Measurements from ENCODE around the gene DIAPH2.

Gene DIAPH2

DNA sequence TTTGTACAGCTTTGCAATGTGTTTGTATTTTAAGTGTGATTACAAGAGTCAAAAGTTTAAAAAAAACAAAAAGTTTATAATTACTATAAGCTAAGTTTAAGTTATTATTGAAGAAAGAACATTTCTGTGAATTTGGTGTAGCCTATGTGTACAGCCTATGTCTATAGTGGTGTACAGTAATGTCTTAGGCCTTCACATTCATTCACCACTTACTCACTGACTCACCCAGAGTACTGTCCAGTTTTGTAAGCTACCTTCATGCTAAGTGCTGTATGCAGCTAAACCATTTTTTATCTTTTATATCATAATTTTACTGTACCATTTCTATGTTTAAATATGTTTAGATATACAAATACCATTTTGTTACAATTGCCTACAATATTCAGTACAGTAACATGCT, 381.3 kb downstream of the DIAPH2 start:
- no peak for DNase-seq

DNA sequence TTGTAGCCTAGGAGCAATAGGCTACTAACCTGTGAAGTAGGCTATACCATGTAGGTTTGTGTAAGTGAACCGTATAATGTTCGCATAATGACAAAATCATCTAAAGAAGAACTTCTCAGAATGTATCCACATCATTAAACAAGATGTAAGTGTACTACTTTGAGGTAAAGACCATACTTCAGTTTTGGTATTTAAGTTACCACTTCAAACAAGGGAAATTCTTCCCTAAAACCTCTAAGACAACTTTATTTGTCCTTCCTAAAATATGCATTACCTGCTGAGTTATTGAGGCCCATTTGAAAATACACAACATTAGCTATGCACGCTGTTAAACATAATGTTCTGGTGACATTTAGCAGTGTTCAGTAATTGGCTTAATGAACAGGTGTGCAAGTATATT, 381.7 kb downstream of the DIAPH2 start:
- no peak for DNase-seq

DNA sequence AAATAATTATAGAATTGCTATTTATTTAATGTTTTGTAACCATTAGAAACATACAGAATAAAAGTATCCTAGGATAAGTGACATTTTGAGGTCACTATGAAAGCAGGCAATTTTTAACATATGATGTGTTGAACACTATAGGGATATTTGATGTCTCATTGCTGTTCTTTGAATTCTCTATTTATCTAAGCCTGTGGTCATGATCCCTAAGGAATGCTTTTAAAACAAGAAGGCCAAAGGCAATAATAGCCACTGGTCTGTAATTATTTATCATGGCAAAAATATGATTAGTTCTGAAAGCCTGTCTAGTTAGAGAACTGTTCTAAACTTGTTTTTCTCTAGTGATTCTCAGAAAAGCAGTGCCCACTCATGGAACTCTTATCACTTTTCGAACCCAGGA, 385.7 kb downstream of the DIAPH2 start:
- DNase-seq: no peak

DNA sequence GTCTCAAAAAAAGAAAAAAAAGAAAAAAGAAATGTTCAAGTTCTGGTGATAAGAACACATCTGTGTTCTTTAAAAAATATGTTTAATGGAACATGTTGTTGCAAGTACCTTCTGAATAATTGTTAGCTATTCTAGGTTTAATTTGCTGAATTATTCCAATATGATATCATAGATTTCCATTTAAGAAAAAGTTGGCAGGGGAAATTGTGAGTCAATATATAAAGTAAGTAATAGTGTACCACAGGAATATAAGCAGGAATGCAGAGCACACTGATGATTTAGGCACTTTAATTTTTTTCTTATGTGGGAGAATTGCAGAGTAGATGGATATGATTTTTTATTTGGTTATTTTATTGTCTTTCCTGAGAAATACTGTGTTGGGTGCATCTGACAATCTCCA, 389.8 kb downstream of the DIAPH2 start:
- DNase-seq: no peak

DNA sequence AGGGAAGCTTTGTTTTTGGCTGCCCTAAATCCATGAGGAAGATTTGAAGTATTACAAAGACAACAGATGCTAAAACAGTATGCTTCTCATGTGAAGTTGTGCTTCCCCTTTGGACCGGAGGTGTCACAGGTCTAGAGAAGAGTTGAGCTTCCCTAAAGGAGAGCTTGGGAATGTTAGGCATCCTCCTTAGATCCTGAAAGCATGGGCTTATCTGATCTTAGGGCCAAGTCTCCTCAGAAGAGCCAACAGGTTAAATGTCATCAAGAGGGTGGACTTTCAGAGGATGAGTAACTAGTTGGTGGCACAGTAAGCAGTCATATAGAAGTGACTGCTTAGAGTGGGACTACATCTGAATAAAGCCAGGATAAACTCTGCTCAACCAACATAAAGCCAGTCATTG, 404.5 kb downstream of the DIAPH2 start:
- no peak for DNase-seq

DNA sequence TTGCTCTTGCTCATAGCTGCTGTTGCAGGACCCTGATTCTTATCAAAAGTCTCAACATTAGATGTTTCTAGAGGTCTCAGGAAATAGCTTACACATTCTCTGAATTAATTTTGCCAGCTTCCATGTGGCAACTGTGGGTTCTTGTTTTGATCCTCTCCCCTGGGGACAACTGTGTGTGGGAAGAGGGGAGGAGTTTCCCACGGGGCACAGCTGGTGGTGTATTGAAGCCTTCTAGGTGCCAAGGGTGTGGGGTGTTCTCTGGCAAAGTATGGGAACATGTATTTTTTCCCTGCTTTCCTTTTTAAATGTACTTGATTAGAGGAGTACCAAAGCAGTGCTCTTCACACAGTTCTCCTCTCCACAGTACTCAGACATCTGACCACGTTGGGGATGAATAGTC, 411.7 kb downstream of the DIAPH2 start:
- no peak for DNase-seq

DNA sequence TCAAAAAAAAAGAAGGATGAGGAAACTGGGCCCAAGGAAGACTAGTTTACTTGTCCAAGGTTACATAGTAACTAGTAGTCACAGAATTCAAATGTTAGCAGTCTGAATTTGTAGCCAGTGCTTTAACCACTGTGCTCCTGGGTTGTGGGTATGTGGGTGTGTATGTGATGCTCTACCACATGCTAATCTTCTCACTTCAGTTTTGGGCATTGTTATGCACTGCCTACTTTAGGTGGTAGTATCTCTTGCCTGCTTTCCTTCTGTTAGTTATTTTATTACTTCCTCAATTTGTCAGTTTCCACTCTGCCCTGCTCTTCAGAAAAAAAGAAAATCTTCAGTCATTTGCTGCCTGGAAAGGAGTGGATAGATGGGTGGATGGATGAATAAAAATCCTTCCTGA, 418.3 kb downstream of the DIAPH2 start:
- no peak for DNase-seq

DNA sequence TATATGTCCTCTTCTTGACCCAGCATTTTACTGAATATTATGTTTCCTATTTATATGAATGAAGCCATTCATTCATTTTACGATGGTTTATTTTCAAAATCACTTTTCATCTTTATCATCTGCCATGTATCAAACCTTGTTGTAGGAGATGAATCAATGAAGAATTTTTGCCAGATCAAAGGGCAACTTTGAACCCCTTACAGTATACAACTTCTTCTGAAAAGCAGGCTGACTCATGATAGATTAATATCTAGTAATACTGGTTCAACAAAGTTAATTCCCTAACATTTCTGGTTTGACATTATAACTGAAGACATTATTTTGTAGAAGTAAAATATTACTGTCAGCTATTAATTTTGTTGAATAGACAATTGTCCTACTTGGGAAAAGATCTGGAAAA, 425.1 kb downstream of the DIAPH2 start:
- no peak for DNase-seq

DNA sequence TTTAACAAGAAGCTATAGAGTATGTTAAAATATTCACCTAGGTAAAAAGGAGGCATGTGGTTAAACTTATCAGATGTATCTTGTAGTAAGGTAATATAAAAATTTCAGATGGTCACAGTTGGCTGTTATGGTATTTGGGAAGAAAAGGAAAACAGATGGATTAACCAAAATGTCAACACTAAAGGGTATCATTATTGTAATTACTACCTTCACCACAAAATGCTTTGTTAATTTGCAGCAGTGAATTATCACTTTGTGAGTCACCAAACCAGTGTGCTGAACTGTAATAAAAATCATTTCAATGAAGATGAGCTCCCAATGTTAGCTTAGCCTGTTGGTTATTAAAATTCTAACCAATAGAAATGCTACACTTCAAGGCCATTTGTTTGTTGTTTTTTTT, 432.9 kb downstream of the DIAPH2 start:
- DNase-seq: no peak

DNA sequence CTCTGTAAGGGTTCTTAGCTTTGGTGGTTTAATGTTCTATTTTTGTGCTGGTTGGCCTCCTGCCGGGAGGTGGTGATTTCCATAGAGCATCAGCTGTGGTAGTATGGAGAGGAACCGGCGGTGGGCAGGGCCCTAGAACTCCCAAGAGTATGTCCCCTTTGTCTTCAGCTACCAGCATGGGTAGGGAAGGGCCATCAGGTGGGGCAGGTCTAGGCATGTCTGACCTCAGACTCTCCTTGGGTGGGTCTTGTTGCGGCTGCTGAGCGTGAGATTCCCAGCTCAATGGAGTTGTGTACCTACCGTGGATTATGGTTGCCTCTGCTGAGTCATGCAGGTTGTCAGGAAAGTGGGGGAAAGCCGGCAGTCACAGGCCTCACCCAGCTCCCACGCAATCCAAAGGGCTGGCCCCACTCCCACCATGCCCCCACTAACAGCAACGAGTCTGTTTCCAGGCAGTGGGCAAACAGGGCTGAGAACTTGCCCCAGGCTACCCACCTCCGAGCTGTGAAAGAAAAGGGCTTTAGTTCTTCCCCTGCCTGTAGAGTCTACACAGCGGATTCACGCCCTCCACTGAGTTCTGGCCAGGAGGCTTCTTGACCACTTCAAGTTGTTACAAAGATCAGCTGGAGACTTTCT, 434.9 kb downstream of the DIAPH2 start:
- DNase-seq: no peak

DNA sequence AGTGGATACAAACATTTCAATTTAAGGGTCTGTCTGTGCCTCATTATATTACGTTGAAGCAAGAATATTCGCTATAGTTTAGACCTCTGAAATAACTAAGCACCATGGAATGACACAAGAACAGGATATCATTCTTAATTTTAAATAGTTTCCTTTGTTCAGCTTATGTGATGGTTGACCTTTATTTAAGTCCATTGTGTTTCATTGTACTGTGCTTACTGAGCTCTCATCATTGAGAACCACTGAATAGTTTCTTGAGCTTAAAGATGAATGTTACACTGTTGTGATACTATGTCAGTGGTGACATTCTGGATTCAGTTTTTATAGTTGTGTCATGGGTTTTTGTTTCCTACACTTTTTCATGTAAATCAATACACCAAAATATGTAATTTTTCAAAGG, 438.4 kb downstream of the DIAPH2 start:
- DNase-seq: no peak

DNA sequence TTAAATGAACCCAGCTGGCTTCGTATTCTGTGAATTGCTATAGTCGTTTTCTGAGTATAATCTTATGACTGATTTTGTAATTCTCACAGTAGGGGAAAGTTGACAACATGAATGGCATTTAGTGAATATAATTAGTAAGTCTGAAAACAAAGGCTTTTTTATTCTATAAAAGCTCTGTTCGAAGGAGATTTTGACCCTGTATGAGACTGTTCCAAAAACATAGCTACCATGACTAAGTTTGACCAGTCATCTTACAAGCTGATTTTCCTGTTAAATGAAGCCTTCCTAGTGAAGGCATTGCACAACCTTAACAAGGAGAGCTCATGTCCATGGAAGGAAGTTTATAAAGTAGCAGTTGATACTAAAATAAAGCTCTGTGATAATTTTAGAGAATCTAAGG, 441.4 kb downstream of the DIAPH2 start:
- no peak for DNase-seq

DNA sequence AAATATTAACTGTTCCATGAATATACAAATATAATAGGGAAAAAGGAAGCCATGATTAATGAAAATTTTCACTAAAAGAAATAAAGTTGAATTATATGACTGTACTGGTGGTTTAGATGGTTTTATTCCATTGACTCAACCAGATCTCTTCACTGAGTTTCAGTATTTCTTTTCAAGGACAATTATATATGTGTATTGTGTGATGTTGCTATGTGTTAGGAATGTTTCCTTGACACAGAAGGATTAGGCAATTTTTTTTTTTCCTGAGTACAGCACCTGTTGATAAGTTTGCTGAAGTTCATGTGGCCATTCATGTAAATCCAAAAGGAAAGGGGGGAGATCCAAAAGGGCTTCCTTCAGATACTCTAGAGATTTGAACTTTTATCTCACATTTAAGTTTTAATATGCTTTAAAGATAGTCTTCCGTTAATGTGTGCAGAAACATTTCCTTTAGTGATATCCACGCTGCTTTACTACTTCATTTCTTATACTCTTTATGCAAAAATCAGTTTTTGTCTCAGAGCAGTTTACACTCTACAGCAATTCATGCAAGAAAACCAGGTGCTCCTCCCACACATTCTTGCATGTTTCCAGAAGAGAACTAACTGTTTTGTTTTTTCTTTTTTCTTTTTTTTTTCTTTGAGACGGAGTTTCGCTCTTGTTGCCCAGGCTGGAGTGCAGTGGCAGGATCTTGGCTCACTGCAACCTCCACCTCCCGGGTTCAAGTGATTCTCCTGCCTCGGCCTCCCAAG, 448.2 kb downstream of the DIAPH2 start:
- DNase-seq: no peak

DNA sequence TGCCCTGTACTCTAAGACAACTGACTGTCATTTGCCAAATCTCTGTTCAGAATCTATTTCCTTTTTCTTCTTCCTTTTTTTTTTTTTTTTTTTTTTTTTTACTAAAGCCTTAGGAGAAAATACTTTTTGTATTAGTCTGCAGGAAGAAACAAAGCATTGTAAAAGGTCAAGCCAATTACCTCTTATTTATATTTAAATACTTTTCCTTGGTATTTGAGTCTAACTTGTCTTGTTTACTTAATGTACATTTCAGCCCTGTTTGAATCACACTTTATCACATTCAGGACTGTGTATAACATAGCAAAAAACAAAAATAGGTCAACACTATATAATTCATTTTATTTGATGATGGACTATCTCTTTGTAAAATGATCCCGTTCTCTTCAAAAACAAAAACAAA, 461.3 kb downstream of the DIAPH2 start:
- no peak for DNase-seq

DNA sequence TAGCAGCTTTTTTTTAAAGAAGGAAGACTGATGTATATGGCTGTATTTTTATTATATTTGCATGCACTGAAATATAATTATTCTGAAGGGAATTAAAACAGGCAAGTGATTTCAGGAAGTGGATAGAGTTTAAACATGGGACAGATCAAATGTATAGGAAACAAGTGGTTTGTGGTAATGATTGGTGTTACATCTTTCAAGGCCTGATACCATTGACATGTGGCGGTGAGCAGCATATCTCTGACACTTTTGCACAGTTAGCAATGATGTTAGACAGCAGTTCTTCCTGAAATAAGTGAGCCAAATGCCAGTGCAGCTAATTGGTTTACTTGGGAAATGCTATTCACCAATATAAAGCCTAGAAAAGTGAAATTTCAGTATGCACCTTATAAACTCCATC, 471.2 kb downstream of the DIAPH2 start:
- DNase-seq: no peak

DNA sequence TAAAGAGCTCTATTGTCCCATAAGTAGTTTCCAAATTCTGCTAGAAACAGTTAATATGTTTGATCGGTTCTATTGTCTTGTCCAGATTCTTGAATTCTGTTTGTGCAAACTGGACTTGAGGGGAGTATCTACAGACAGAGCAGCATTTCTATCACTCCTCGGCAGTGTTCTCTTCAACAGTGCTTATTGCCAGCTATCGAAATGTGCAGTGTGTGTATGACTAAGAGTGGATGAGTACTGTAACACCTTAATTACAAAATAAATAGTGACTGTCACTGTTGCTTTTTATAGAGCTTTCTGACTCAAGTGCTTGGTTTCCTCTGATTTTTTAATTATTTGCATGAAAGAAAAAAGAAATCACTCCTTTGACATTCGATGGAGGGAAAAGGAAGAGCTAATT, 473.6 kb downstream of the DIAPH2 start:
- no peak for DNase-seq

DNA sequence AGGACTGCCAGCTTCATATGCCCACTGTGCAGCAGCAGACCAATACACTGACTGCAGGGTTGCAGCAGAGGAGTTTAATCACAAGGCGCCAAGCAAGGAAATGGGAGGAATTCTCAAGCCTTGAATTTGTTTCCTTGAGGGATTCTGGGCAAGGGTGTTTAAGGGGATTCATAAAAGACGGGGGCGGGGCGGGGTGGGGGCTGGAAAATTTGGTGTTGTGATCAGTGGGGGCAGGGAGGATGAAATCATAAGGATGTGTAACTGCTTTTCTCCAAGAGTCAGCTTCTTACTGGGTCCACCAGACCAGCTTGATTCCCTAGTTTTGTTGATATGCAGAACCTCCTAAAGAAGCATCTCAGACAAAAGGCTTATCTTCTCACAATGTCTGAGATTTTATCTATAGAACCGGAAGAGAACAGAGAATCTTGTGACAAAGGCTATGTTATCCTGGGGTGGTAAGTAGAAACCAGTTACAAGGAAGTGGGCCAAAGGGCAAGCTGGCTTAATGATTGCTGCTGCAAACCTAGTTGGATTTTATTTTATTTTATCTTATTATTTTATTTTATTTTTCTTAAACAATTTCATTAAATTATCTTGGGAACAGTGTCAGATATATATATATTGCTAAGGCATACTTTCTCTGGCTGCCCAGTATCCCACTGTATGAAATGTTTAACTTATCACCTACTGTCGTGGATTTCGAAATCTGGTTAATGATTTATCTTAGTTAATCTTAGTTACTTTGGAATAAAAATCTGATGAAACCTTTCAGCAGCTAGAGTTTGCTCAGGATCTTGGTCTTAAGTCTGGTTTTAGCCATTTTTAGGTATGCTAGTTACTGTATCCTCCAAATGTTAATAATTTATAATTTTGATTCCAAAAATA, 475.5 kb downstream of the DIAPH2 start:
- no peak for DNase-seq

DNA sequence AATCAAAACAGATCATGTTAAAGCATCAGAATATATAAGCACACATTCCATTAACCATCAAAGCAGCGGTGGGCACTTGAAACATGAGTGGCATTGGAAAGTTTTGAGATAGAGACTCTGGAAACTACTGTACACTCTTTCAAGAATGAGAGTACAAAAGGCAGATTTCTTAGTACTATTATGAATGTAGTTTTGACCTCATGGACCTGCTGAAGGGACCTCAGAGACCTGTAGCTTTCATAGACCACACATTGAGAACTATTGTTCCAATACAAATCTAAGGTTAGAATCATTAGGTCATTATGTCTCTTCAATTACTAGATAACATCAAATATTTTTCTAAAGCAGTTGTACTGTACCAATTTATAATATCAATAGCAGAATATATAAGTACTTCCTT, 482.7 kb downstream of the DIAPH2 start:
- no peak for DNase-seq

DNA sequence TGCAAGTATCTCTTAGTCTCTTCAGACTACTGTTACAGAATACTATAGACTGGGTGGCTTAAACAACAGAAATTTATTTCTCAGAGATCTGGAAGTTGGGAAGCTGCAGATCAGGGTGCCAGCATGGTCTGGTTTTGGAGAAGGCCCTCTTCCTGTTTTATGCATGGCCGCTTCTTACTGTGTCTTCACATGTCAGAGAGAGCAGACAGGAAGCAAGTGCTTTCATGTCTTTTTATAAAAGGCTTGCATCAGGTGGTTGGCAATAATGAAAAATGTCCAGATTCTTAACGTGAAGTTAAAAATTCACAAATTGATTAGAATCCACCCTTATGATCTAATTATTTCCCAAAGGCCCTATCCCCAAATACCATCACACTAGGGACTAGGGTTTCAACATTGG, 484.0 kb downstream of the DIAPH2 start:
- no peak for DNase-seq

DNA sequence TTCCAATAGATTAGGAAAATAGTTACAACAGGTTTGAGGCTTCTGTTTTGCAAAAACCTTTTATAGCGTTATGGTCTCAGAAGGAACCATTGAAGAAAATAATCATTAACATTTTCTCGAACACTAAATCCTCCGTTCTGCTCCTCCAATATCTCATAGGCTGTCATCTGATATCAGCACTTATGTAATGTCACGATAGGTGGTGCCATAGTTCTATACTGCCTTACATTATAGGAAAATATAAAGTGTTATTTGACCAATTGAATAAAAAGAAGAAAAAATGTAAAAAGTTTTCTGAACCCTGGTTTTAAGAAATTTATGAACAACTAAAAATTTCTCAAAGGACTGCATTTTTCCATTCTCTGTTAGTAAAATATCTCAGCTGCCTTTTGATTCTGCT, 490.5 kb downstream of the DIAPH2 start:
- no peak for DNase-seq

DNA sequence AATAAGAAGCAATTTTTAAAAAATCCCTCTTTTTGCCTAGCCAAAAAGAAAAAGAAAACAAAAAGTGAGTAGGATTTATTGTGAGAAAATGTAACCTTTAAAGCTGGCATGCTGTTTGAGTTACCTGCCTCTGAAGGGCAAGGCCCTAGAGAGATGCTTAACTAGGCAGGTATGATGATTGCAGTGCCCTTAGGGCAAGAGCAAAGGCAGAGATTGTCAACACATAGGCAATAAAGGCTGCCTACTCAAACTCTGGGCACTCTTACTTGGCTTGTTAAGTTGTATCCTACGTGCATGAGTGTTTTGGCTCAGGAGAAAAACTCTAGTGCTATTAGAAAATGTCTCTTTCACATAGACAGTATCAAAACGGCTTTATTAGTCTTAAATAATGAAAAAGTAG, 505.0 kb downstream of the DIAPH2 start:
- DNase-seq: no peak

DNA sequence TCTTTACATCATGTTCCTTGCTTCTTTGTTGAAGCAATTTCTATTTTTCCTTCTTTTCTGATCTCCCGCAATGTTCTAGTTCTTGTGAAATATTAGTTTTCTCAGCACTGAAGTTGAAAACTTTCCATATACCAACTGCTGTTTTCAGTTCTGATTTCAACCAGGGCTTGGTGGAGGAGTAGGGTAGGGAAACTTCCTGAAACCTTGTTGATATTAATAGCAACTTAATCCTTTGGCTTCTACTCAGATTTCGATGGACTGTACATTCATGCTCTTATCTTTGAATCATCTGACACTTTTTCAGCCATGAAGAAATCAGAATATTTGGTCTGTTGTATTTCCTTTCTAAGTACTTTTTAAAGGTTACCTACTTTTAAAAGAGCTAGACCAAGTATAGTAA, 514.9 kb downstream of the DIAPH2 start:
- no peak for DNase-seq

DNA sequence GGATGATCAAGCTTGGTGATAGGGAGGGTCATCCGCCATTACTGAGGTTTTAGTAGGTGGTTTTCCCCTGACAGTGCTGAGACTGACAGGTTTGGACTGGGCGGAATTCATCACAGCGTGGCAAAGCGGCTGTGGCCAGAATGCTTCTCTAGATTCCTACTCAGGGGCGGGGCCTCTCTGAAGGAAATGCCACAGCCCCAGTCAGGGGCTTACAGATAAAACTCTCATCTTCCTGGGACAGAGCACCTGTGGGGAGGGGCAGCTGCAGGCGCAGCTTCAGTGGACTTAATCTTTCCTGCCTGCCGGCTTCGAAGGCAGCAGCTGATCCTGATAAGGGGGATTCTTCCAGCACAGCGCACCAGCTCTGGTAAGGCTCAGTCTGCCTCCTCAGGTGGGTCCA, 515.8 kb downstream of the DIAPH2 start:
- DNase-seq: no peak

DNA sequence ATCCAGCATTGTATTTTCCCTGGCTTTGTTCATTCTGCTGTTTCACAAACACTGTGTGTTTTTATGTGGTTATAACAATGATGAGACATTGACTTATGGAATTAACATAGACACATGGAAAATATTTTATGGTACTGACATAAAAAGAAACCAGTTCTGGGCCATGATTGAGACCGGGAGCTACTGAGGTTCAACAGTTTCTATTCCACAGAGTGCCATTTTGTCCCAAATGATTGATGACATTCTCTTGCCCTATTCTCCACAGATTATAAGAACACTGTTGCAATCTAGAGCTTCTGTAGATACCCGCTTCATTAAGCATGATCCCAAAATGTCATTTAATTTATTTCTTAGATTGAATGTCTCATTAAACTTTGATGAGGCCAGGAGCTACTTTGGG, 525.9 kb downstream of the DIAPH2 start:
- no peak for DNase-seq

All from stimulated activated CD4-positive, alpha-beta T cell treated with anti-CD3 and anti-CD28 coated beads, Interleukin-1b, Interleukin-23, amount 100 ng/mL, for 48 hours (primary cell).